Choroid plexus epithelial cell (primary cell): ENCODE data around the gene UGT1A7.

Experiments used
- DNase-seq: peaks from one replicate; pipeline ENCODE4 v3.0.0-alpha.2; 2010; ENCODE audit warnings: low read depth
- H3K4me3 ChIP-seq: 2 replicates; pipeline ENCODE4 v1.5.1; 2011; ENCODE audit warnings: low read depth, mild to moderate bottlenecking, control low read depth, low read length, moderate library complexity
- CTCF ChIP-seq: conservative IDR thresholded peaks from 2 replicates; pipeline ENCODE4 v1.5.1; 2011; ENCODE audit warnings: low read depth, mild to moderate bottlenecking, control low read depth, inconsistent platforms, low read length, moderate library complexity

The UGT1A7 gene

GRCh38 chr2:233702238-233702637 is 20.5 kb downstream of the UGT1A7 start:
- no peak for DNase-seq
- TF ChIP-seq CTCF, result no peak
- H3K4me3 ChIP-seq, result no peak overlapping the region

- no peak overlapping the region for H3K4me3 ChIP-seq
- no peak for TF ChIP-seq CTCF
- peak; percentile 12 for DNase-seq
Measured at GRCh38 chr2:233705911-233706506, 24.3 kb downstream of the UGT1A7 start.

- H3K4me3 ChIP-seq, result no peak overlapping the region
- peak; percentile 62 for DNase-seq
- no peak for TF ChIP-seq CTCF
Measured at GRCh38 chr2:233706720-233707119, 25.0 kb downstream of the UGT1A7 start.

GRCh38 chr2:233707940-233708644 is 26.4 kb downstream of the UGT1A7 start:
- TF ChIP-seq CTCF, result no peak
- DNase-seq, result peak; percentile 45
- no peak overlapping the region for H3K4me3 ChIP-seq

GRCh38 chr2:233708942-233709341 is 27.2 kb downstream of the UGT1A7 start:
- H3K4me3 ChIP-seq, result no peak overlapping the region
- TF ChIP-seq CTCF, result no peak
- DNase-seq, result no peak

- no peak overlapping the region for H3K4me3 ChIP-seq
- peak; percentile 98 for TF ChIP-seq CTCF
- peak; percentile 85 for DNase-seq
Measured at GRCh38 chr2:233711312-233712008, 29.8 kb downstream of the UGT1A7 start.
